Neural progenitor cell (in vitro differentiated cells): ENCODE data around the gene POLR2E. TPM values are rescaled to one million over a fixed set of nuclear protein-coding genes. Genes with fewer than 3 reads are reported as not detected.

Source experiments
- DNase-seq: peaks from one replicate; pipeline ENCODE4 v3.0.0-alpha.2; 2016; ENCODE audit warnings: low spot score
- H2AFZ ChIP-seq: fragments of 200-600 bp; sonication (generic); replicated peaks from 2 replicates; pipeline ENCODE4 v1.6.1; 2016; ENCODE audit warnings: antibody characterized with exemption
- H3F3A ChIP-seq: fragments of 200-600 bp; sonication (generic); 2 replicates; pipeline ENCODE4 v1.6.1; 2016; ENCODE audit warnings: antibody characterized with exemption, low read depth
- H3K27ac ChIP-seq: fragments of 200-600 bp; sonication (generic); 2 replicates; pipeline ENCODE4 v1.5.1; 2016; ENCODE audit warnings: mild to moderate bottlenecking
- H3K27me3 ChIP-seq: fragments of 200-600 bp; sonication (generic); 2 replicates; pipeline ENCODE4 v1.6.1; 2016; ENCODE audit warnings: mild to moderate bottlenecking, moderate library complexity
- H3K36me3 ChIP-seq: fragments of 200-600 bp; sonication (generic); 2 replicates; pipeline ENCODE4 v1.5.1; 2016
- H3K4me1 ChIP-seq: fragments of 200-600 bp; sonication (generic); 2 replicates; pipeline ENCODE4 v1.6.1; 2016; ENCODE audit warnings: mixed run types
- H3K4me2 ChIP-seq: fragments of 200-600 bp; sonication (generic); 2 replicates; pipeline ENCODE4 v1.6.1; 2016
- H3K4me3 ChIP-seq: fragments of 200-600 bp; sonication (generic); 2 replicates; pipeline ENCODE4 v1.5.1; 2016
- H3K79me2 ChIP-seq: fragments of 200-600 bp; sonication (generic); 2 replicates; pipeline ENCODE4 v1.6.1; 2016; ENCODE audit warnings: low read depth
- H3K9ac ChIP-seq: fragments of 200-600 bp; sonication (generic); 2 replicates; pipeline ENCODE4 v1.6.1; 2016
- H3K9me3 ChIP-seq: fragments of 200-600 bp; sonication (generic); 2 replicates; pipeline ENCODE4 v1.5.1; 2016; ENCODE audit warnings: low read depth
- H4K20me1 ChIP-seq: fragments of 200-600 bp; sonication (generic); 2 replicates; pipeline ENCODE4 v1.6.1; 2016; ENCODE audit warnings: low read depth
- H3K27ac Mint-ChIP-seq: 3 replicates; pipeline ENCODE4 v1.8.0; 2021; ENCODE audit warnings: mixed read lengths
- H3K27me3 Mint-ChIP-seq: 2 replicates; pipeline ENCODE4 v1.8.0; 2022; ENCODE audit warnings: low read depth, mild to moderate bottlenecking, inconsistent platforms, moderate library complexity, mixed read lengths; ENCODE audit not compliant: insufficient read depth
- H3K36me3 Mint-ChIP-seq: 3 replicates; pipeline ENCODE4 v1.8.0; 2021; ENCODE audit warnings: mixed read lengths
- H3K4me1 Mint-ChIP-seq: 3 replicates; pipeline ENCODE4 v1.8.0; 2021; ENCODE audit warnings: mixed read lengths
- H3K4me3 Mint-ChIP-seq: 3 replicates; pipeline ENCODE4 v1.8.0; 2021; ENCODE audit warnings: mild to moderate bottlenecking, moderate library complexity, mixed read lengths
- H3K9me3 Mint-ChIP-seq: 3 replicates; pipeline ENCODE4 v1.8.0; 2020; ENCODE audit warnings: mixed read lengths
- CTCF ChIP-seq: fragments of 200-600 bp; sonication (generic); IDR thresholded peaks from 2 replicates; pipeline ENCODE4 v1.5.1; 2017; ENCODE audit warnings: antibody characterized with exemption, mild to moderate bottlenecking
- EZH2 ChIP-seq: fragments of 200-600 bp; sonication (generic); IDR thresholded peaks from 2 replicates; pipeline ENCODE4 v1.6.1; 2017; ENCODE audit warnings: antibody characterized with exemption, mild to moderate bottlenecking, moderate library complexity
- EZH2phosphoT487 ChIP-seq: fragments of 200-600 bp; sonication (generic); IDR thresholded peaks from 2 replicates; pipeline ENCODE4 v1.6.1; 2017; ENCODE audit warnings: antibody characterized with exemption
- total RNA-seq: library from RNA; depleted of rRNA; stranded (reverse); fragments of >200 nt; gene quantifications from 2 replicates; pipeline ENCODE4 v1.2.3, GENCODE V29; 2015; ENCODE audit warnings: low replicate concordance

Gene POLR2E
- total RNA-seq, 1 donor from 2014 or later: 98.8 TPM

DNA sequence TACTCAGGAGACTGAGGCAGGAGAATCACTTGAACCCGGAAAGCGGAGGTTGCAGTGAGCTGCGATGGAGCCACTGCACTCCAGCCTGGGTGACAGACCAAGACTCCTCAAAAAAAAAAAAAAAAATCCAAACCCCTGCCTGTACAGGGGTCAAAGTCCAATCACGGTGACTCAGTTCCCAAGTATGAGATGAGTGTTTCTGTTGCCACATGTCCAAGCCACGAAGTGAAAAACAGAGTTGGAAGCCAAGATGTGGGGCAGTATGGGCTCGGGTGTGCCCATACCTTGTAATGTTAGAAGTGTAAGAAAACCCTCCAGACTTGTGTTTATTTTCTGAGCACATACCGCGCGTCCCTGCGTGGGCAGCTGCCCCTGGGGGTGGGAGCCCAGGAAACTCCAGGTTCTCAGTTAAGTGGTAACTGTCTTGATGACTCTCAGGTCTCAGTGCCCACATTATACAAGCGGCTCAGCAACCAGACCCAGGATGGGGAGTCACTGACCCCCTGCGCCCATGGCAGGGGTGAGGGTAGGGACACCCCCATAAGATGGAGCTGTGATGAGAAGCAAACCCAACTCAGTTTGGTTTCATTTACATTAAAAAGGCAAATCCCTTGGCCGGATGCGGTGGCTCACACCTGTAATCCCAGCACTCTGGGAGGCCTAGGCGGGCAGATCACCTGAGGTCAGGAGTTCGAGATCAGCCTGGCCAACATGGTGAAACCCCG is 7.4 kb upstream of the POLR2E start:
- Histone ChIP-seq H4K20me1 (peaks cover 29% of the 10 kb centered on the region), H3K4me3 (no peak overlapping the region), H3K79me2 (peaks cover 16% of the 10 kb centered on the region), H3K27me3 (no peaks in the 10 kb centered on the region), H3K4me2 (no peak overlapping the region), H3K9me3 (no peaks in the 10 kb centered on the region), H2AFZ (no peak overlapping the region), H3K27ac (no peak overlapping the region), H3K36me3 (no peaks in the 10 kb centered on the region), H3K4me1 (peaks cover 8% of the 10 kb centered on the region), H3F3A (peaks cover 43% of the 10 kb centered on the region), H3K9ac (no peak overlapping the region)
- Mint-ChIP-seq H3K9me3 (no peaks in the 10 kb centered on the region), H3K27me3 (peaks cover 13% of the 10 kb centered on the region), H3K27ac (no peak overlapping the region), H3K4me1 (peaks cover 30% of the 10 kb centered on the region), H3K4me3 (peak overlapping the region; percentile 83), H3K36me3 (no peaks in the 10 kb centered on the region)
- no peak for DNase-seq
- TF ChIP-seq CTCF (no peak), EZH2phosphoT487 (no peak), EZH2 (no peak)

DNA sequence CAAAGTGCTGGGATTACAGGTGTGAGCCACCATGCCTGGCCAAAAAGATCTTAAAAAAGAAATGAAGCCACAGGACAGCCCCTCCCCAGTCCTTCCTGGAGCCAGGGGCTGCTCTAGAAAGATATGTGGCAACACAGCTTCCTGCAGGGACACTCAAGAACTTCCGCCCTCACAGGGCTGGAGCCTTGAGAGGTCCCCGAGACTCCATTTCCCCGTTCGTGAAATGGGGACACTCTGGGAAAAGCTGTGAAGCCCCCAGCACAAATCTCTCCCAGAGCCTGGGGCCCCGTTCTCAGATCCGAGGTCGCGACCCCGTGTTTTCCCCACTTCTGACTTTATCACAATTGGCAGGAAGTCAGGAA is 6.1 kb upstream of the POLR2E start:
- no peaks in the 10 kb centered on the region for H3K36me3 Mint-ChIP-seq
- H3K27ac Mint-ChIP-seq: no peak overlapping the region
- no peak for DNase-seq
- H3K4me1 Mint-ChIP-seq: peaks cover 30% of the 10 kb centered on the region
- H3K4me3 ChIP-seq: no peak overlapping the region
- H3K4me1 ChIP-seq: peaks cover 8% of the 10 kb centered on the region
- peaks cover 16% of the 10 kb centered on the region for H3K79me2 ChIP-seq
- no peak overlapping the region for H3K4me2 ChIP-seq
- H3K27me3 Mint-ChIP-seq: peaks cover 13% of the 10 kb centered on the region
- no peak overlapping the region for H2AFZ ChIP-seq
- TF ChIP-seq EZH2 (no peak), EZH2phosphoT487 (no peak), CTCF (no peak)
- no peak overlapping the region for H3K9ac ChIP-seq
- no peak overlapping the region for H3K27ac ChIP-seq
- no peaks in the 10 kb centered on the region for H3K9me3 Mint-ChIP-seq
- no peaks in the 10 kb centered on the region for H3K9me3 ChIP-seq
- H3K4me3 Mint-ChIP-seq: no peak overlapping the region
- H3F3A ChIP-seq: peaks cover 37% of the 10 kb centered on the region
- no peaks in the 10 kb centered on the region for H3K36me3 ChIP-seq
- H3K27me3 ChIP-seq: no peaks in the 10 kb centered on the region
- H4K20me1 ChIP-seq: peaks cover 16% of the 10 kb centered on the region

- TF ChIP-seq EZH2phosphoT487 (no peak), CTCF (no peak), EZH2 (no peak)
- Mint-ChIP-seq H3K4me1 (peaks cover 36% of the 10 kb centered on the region), H3K27ac (peak overlapping the region; percentile 70), H3K9me3 (no peaks in the 10 kb centered on the region), H3K36me3 (no peaks in the 10 kb centered on the region), H3K4me3 (peak overlapping the region; percentile 34), H3K27me3 (peaks cover 13% of the 10 kb centered on the region)
- H3K4me3 ChIP-seq: no peak overlapping the region
- H3K27me3 ChIP-seq: no peaks in the 10 kb centered on the region
- no peak for DNase-seq
- no peaks in the 10 kb centered on the region for H3K9me3 ChIP-seq
- H4K20me1 ChIP-seq: peaks cover 16% of the 10 kb centered on the region
- H3K4me2 ChIP-seq: no peak overlapping the region
- H3K9ac ChIP-seq: no peak overlapping the region
- H3K79me2 ChIP-seq: peaks cover 17% of the 10 kb centered on the region
- H3K4me1 ChIP-seq: peaks cover 4% of the 10 kb centered on the region
- no peaks in the 10 kb centered on the region for H3K36me3 ChIP-seq
- H3K27ac ChIP-seq: no peak overlapping the region
- peaks cover 21% of the 10 kb centered on the region for H3F3A ChIP-seq
- no peak overlapping the region for H2AFZ ChIP-seq
These were observed 3.2 kb upstream of the POLR2E start for GRCh38 chr19:1098177-1099051.
